Activated T-helper 17 cell treated with anti-CD3 and anti-CD28 coated beads, Interleukin-2, amount 50 U/mL, for 72 hours (primary cell): ENCODE measurements around the gene MAP3K2. TPM values are rescaled to one million over a fixed set of nuclear protein-coding genes. Genes with fewer than 3 reads are reported as not detected.

Experiments used
- ATAC-seq: fragments of 150-1000 bp; cut with Tn5 transposase; replicated peaks from 2 replicates; pipeline ENCODE4 v1.10.0; 2021; ENCODE audit warnings: mild to moderate bottlenecking, moderate library complexity
- H3K27ac Mint-ChIP-seq: one replicate; pipeline ENCODE4 v1.8.0; 2022; ENCODE audit warnings: mixed read lengths
- H3K27me3 Mint-ChIP-seq: one replicate; pipeline ENCODE4 v1.8.0; 2022; ENCODE audit warnings: mixed read lengths
- H3K36me3 Mint-ChIP-seq: one replicate; pipeline ENCODE4 v1.8.0; 2022; ENCODE audit warnings: low read depth, mild to moderate bottlenecking, mixed read lengths
- H3K4me1 Mint-ChIP-seq: one replicate; pipeline ENCODE4 v1.8.0; 2022; ENCODE audit warnings: mixed read lengths
- H3K4me3 Mint-ChIP-seq: one replicate; pipeline ENCODE4 v1.8.0; 2022; ENCODE audit warnings: mild to moderate bottlenecking, mixed read lengths
- H3K9me3 Mint-ChIP-seq: one replicate; pipeline ENCODE4 v1.8.0; 2022; ENCODE audit warnings: mixed read lengths
- total RNA-seq, 2 donors: library from RNA; stranded (reverse); gene quantifications; one replicate each; pipeline ENCODE4 v1.2.3, GENCODE V29; 2022

The MAP3K2 gene
- total RNA-seq, 2 donors from 2014 or later = 44.9 to 92.5 TPM

GRCh38 chr2:127305990-127306585, 81.7 kb downstream of the MAP3K2 start:
- H3K4me1 Mint-ChIP-seq = peaks cover 3% of the 10 kb centered on the region
- H3K27me3 Mint-ChIP-seq = no peaks in the 10 kb centered on the region
- no peak for ATAC-seq
- peaks cover 64% of the 10 kb centered on the region for H3K36me3 Mint-ChIP-seq
- H3K4me3 Mint-ChIP-seq = no peak overlapping the region
- H3K27ac Mint-ChIP-seq = no peak overlapping the region
- no peaks in the 10 kb centered on the region for H3K9me3 Mint-ChIP-seq

- no peak overlapping the region for H3K4me3 Mint-ChIP-seq
- H3K36me3 Mint-ChIP-seq = peaks cover 29% of the 10 kb centered on the region
- peak overlapping the region; percentile 8 for H3K27ac Mint-ChIP-seq
- ATAC-seq = no peak
- no peaks in the 10 kb centered on the region for H3K9me3 Mint-ChIP-seq
- no peaks in the 10 kb centered on the region for H3K27me3 Mint-ChIP-seq
- H3K4me1 Mint-ChIP-seq = peaks cover 3% of the 10 kb centered on the region
Observed at GRCh38 chr2:127302168-127302567, 85.6 kb downstream of the MAP3K2 start.

GRCh38 chr2:127293748-127294562, 93.8 kb downstream of the MAP3K2 start, which contains the start of gene ERCC3:
Gene ERCC3, minus strand, starts transcription at chr2:127294144. Its CDS starts 63 bp downstream, at chr2:127294081.
- H3K9me3 Mint-ChIP-seq = no peaks in the 10 kb centered on the region
- peaks cover 23% of the 10 kb centered on the region for H3K4me1 Mint-ChIP-seq
- H3K36me3 Mint-ChIP-seq = peaks cover 54% of the 10 kb centered on the region
- peak; percentile 99 for ATAC-seq
- peak within 1 kb of the TSS; percentile 94 for H3K4me3 Mint-ChIP-seq
- H3K27me3 Mint-ChIP-seq = no peaks in the 10 kb centered on the region
- peak within 1 kb of the TSS; percentile 100 for H3K27ac Mint-ChIP-seq

GRCh38 chr2:127293386-127293747, 94.4 kb downstream of the MAP3K2 start:
- Mint-ChIP-seq H3K4me3 (peak overlapping the region; percentile 94), H3K4me1 (peaks cover 23% of the 10 kb centered on the region), H3K9me3 (no peaks in the 10 kb centered on the region), H3K36me3 (peaks cover 60% of the 10 kb centered on the region), H3K27ac (peak overlapping the region; percentile 100), H3K27me3 (no peaks in the 10 kb centered on the region)
- peak; percentile 16 for ATAC-seq

- Mint-ChIP-seq H3K27me3 (no peaks in the 10 kb centered on the region), H3K27ac (no peak overlapping the region), H3K4me1 (peaks cover 17% of the 10 kb centered on the region), H3K4me3 (no peak overlapping the region), H3K9me3 (no peaks in the 10 kb centered on the region), H3K36me3 (peaks cover 100% of the 10 kb centered on the region)
- no peak for ATAC-seq
Observed at GRCh38 chr2:127288274-127288673, 99.5 kb downstream of the MAP3K2 start.

GRCh38 chr2:127283275-127283674, 104.5 kb downstream of the MAP3K2 start:
- H3K27me3 Mint-ChIP-seq = no peaks in the 10 kb centered on the region
- no peaks in the 10 kb centered on the region for H3K9me3 Mint-ChIP-seq
- ATAC-seq = no peak
- H3K36me3 Mint-ChIP-seq = peaks cover 100% of the 10 kb centered on the region
- H3K4me1 Mint-ChIP-seq = peaks cover 15% of the 10 kb centered on the region
- no peak overlapping the region for H3K4me3 Mint-ChIP-seq
- H3K27ac Mint-ChIP-seq = no peak overlapping the region

GRCh38 chr2:127280693-127281092, 107.1 kb downstream of the MAP3K2 start:
- no peaks in the 10 kb centered on the region for H3K27me3 Mint-ChIP-seq
- no peak overlapping the region for H3K4me3 Mint-ChIP-seq
- H3K9me3 Mint-ChIP-seq = no peaks in the 10 kb centered on the region
- no peak for ATAC-seq
- peaks cover 100% of the 10 kb centered on the region for H3K36me3 Mint-ChIP-seq
- peaks cover 23% of the 10 kb centered on the region for H3K4me1 Mint-ChIP-seq
- peak overlapping the region; percentile 82 for H3K27ac Mint-ChIP-seq

- Mint-ChIP-seq H3K9me3 (no peaks in the 10 kb centered on the region), H3K27me3 (no peaks in the 10 kb centered on the region), H3K27ac (no peak overlapping the region), H3K4me3 (no peak overlapping the region), H3K36me3 (peaks cover 100% of the 10 kb centered on the region), H3K4me1 (peaks cover 28% of the 10 kb centered on the region)
- no peak for ATAC-seq
Observed at GRCh38 chr2:127279781-127280180, 108.0 kb downstream of the MAP3K2 start.

- peaks cover 100% of the 10 kb centered on the region for H3K36me3 Mint-ChIP-seq
- no peaks in the 10 kb centered on the region for H3K9me3 Mint-ChIP-seq
- no peaks in the 10 kb centered on the region for H3K27me3 Mint-ChIP-seq
- H3K27ac Mint-ChIP-seq = peak overlapping the region; percentile 36
- no peak overlapping the region for H3K4me3 Mint-ChIP-seq
- ATAC-seq = no peak
- H3K4me1 Mint-ChIP-seq = peaks cover 24% of the 10 kb centered on the region
Observed at GRCh38 chr2:127278959-127279358, 108.8 kb downstream of the MAP3K2 start.

- Mint-ChIP-seq H3K4me3 (no peak overlapping the region), H3K9me3 (no peaks in the 10 kb centered on the region), H3K27me3 (no peaks in the 10 kb centered on the region), H3K36me3 (peaks cover 100% of the 10 kb centered on the region), H3K27ac (peak overlapping the region; percentile 29), H3K4me1 (peaks cover 18% of the 10 kb centered on the region)
- ATAC-seq = no peak
Observed at GRCh38 chr2:127277028-127277427, 110.7 kb downstream of the MAP3K2 start.

GRCh38 chr2:127275789-127276188, 112.0 kb downstream of the MAP3K2 start:
- no peak overlapping the region for H3K4me3 Mint-ChIP-seq
- no peak for ATAC-seq
- H3K27ac Mint-ChIP-seq = peak overlapping the region; percentile 29
- peaks cover 100% of the 10 kb centered on the region for H3K36me3 Mint-ChIP-seq
- no peaks in the 10 kb centered on the region for H3K9me3 Mint-ChIP-seq
- no peaks in the 10 kb centered on the region for H3K27me3 Mint-ChIP-seq
- peaks cover 13% of the 10 kb centered on the region for H3K4me1 Mint-ChIP-seq

- ATAC-seq = no peak
- Mint-ChIP-seq H3K9me3 (no peaks in the 10 kb centered on the region), H3K27ac (peak overlapping the region; percentile 29)
Observed at GRCh38 chr2:127275356-127275755, 112.4 kb downstream of the MAP3K2 start.

GRCh38 chr2:127270663-127271062, 117.1 kb downstream of the MAP3K2 start:
- Mint-ChIP-seq H3K4me3 (no peak overlapping the region), H3K4me1 (peaks cover 5% of the 10 kb centered on the region), H3K27ac (peak overlapping the region; percentile 46), H3K36me3 (peaks cover 98% of the 10 kb centered on the region), H3K9me3 (no peaks in the 10 kb centered on the region), H3K27me3 (no peaks in the 10 kb centered on the region)
- no peak for ATAC-seq

More at GRCh38 chr2:127275356-127275755, 112.4 kb downstream of the MAP3K2 start:
- H3K4me1 Mint-ChIP-seq = peaks cover 13% of the 10 kb centered on the region
- H3K27me3 Mint-ChIP-seq = no peaks in the 10 kb centered on the region
- H3K36me3 Mint-ChIP-seq = peaks cover 100% of the 10 kb centered on the region
- H3K4me3 Mint-ChIP-seq = no peak overlapping the region

- no peak overlapping the region for H3K4me3 Mint-ChIP-seq
- no peak for ATAC-seq
- H3K27ac Mint-ChIP-seq = no peak overlapping the region
- H3K27me3 Mint-ChIP-seq = no peaks in the 10 kb centered on the region
- peaks cover 98% of the 10 kb centered on the region for H3K36me3 Mint-ChIP-seq
- H3K9me3 Mint-ChIP-seq = no peaks in the 10 kb centered on the region
- H3K4me1 Mint-ChIP-seq = peaks cover 6% of the 10 kb centered on the region
Observed at GRCh38 chr2:127261804-127262406, 125.9 kb downstream of the MAP3K2 start.

GRCh38 chr2:127259355-127259754, 128.4 kb downstream of the MAP3K2 start:
- ATAC-seq = no peak
- Mint-ChIP-seq H3K4me1 (peaks cover 6% of the 10 kb centered on the region), H3K36me3 (peaks cover 90% of the 10 kb centered on the region), H3K27me3 (no peaks in the 10 kb centered on the region), H3K9me3 (no peaks in the 10 kb centered on the region), H3K4me3 (no peak overlapping the region), H3K27ac (peak overlapping the region; percentile 74)
